Raji (cell line): ENCODE measurements around the gene SPRY1.

ENCODE experiments used
- POLR2A ChIP-seq: IDR thresholded peaks from 2 replicates; pipeline ENCODE4 v1.6.1; 2011; ENCODE audit warnings: low read depth, low read length, control low read depth; ENCODE audit not compliant: insufficient read depth

Gene SPRY1

DNA sequence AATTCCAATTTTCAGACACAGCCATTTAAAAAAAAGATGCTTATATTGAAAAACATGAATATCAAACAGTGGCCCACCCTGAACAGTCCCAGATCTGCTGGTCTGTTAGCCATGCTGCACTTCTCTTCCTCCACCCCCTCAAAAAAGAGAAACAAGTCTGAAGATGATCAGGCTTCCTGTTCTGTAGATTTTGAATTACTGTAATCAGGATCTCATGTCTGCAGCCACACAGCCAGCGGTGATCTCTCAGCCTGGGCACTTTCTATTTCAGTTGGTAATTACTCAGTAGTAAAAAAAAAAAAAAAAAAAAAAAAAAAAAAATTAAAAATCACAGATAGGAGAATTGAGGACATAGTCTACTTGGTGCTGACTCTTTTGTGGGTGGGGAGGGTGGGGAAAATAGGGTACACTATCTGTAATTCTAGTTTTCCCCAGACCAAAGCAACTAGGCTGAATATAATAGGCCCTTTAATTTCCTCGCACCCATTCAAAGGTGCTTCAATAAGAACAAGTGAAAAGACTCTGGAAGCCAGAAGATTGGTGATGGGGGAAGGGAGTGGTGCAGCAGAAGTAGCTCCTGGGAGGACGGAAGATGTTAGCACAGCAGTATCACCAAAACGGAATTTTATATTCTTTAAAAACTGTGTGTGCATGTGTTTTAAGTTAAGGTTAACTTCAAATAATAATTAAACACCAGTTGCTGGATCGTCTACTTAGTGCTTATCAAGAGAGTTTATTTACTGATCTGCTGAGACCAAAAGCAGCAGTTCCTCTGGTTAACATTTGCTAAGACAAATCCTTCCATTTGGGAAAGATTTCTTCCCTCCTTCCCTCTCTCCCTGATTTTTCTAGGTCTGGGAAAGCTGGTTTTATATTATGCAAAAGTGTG, 47.0 kb downstream of the SPRY1 start:
- no peak for TF ChIP-seq POLR2A

DNA sequence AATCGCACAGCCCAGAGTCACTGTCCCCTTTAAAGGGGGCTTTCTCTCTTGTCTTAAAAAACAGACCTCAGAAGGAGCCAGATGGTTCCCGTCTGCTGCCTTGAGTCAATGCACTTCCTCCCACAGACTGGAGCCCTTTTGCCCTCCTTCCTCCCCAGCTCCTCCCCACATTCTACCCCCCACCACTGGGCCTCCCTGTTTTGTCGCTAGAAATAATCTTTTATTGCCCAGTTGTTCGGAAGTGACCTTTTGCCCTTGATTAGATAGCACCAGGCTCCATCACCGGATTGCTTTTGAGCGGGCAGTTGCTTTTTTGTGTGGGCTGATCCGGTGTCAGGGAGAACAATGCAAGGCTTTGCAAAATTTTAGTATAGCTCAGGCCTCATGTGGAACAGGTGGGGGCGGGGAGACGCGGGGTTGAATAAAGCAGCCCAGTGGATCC, 47.7 kb downstream of the SPRY1 start:
- no peak for TF ChIP-seq POLR2A

DNA sequence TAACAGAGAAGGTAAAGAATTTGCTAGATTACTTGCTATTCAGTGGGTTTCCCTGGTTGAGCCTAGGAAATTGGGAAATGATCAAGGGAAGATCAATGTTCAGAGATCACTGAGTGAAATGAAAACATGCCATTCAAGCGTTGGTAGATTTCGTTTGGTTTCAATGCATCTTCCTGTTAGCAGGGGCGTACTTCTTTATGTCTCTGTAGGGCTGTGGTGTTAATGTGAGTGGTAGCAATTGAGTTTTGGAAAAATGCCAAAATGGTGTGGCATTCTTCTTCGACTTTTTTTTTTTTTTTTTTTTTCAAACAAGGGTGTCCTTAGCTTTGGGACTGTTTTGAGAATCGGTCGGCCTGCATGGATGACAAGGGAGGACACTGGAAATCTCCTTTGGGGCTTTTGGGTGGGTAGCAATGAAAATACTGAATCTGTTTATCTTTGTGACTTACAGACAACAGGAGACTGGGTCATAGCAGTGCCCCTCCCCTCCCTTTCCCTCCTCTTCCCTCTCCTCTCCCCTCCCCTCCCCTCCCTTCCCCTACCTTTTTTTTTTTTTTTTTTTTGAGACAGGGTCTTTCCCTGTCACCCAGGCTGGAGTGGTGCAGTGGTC, 50.4 kb downstream of the SPRY1 start:
- TF ChIP-seq POLR2A: no peak

DNA sequence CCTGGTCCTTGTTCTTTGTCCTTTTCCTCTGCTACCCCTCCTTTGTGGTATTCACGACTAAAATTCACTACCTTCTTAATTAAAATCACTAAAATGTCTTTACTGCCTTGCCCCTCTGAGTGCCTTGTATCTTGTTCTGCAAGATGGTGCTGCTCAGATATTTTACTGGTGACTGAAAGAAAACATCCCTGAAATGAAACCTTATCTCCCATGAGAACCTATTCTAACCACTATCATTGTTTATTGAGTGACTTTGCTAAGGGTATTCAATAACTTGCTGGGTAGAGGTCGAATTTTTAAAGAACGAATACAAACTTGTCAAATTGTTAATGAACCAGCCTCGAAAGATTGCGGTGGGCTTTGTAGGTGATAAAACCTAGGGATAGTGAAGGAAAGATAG, 52.8 kb downstream of the SPRY1 start:
- no peak for TF ChIP-seq POLR2A

DNA sequence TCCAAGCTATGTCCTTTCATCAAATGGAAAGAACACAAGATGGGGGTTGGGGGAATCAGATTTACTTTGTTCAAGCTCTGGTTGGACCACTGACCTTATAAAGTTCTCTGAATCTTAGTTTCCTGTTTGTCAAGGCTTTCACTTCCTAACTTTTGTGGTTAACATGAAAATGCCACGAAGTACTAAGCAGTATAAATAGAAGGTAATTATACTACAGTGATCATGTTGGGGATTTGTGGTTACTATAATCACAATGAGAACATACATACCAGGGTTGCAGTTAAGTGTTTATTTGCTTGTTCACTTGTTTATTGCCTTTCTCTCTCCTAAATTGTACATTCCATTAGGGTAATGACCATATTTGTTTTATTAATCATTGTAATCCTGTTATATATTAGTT, 53.2 kb downstream of the SPRY1 start:
- TF ChIP-seq POLR2A: no peak

DNA sequence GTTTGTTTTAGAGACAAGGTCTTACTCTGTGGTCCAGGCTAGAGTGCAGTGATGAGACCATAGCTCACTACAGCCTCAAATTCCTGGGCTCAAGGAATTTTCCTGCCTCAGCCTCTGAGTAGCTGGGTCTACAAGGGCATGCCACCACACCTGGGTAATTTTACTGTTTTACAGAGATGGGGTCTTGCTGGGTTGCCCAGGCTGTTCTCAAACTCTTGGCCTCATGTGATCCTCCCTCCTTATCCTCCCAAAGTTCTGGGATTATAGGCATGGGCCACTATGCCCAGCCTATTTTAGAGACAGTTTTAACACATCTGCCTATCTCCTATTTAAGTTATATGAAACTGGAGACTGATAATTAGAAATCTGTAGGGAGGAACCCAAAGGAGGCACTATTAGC, 53.8 kb downstream of the SPRY1 start:
- TF ChIP-seq POLR2A: no peak

DNA sequence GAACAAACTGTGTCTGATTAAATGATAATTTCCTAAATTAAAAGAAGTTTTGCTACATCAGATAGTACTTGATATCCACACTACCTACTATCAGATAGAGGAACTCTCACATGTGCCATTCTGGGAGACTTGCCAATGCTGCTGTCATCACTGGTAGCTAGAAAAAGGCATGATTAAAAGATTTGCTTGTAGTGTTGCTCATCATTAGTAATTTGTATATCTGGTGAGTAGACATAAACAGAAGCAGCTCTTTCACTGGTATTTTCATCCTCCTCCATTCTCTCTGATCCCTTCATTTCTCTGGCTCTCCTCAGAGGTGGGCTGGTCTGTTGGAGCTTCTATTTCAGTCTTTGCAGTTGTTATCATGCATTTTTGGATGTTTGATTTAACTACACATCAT, 56.0 kb downstream of the SPRY1 start:
- TF ChIP-seq POLR2A: no peak

DNA sequence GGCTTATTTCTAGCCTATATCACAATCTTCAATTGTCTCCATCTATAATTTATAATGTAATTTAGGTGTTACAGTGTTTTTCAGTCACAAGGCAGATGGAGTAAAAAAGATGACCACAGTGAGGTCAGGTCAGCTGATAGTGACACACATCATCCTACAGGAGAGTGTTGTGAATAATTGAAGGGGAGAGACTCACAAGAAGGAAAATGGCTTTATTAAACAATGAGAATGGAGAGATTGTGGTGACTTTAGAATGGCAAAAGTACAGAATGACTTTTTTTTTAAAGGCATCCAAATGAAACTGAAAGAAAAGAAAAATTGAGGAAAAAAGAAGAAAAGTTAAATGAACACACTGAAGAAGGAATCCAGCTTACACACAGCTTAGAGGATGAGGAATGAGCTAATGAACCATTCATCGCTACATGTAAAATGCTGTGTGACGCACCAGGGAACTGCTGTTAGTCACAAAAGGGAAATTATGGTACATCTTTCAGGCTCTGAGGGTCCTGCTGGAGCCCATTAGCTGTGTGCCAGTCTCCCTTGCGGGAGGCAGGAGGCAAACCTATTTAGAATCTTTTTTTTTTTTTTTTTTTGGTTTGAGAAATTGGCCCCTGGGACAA, 56.6 kb downstream of the SPRY1 start:
- TF ChIP-seq POLR2A: no peak
